ENCODE data around the gene DNMT1. TPM values are rescaled to one million over a fixed set of nuclear protein-coding genes. Genes with fewer than 3 reads are reported as not detected.

The DNMT1 gene
- total RNA-seq, 3 donors from 2014 or later: 30.6 to 55.1 (median 55.0) TPM

GRCh38 chr19:10235003-10235402, 40.2 kb upstream of the DNMT1 start:
- no peaks in the 10 kb centered on the region for H3K27me3 ChIP-seq
- DNase-seq (ENCODE audit: low spot score in 2 of 2): no peak
- H3K36me3 ChIP-seq: no peaks in the 10 kb centered on the region
- H3K27ac ChIP-seq: no peak overlapping the region
- TF ChIP-seq CTCF (IDR thresholded peaks at IDR 0.05) (no peak), POLR2A (IDR thresholded peaks at IDR 0.05) (no peak), POLR2AphosphoS5 (IDR thresholded peaks at IDR 0.05) (no peak)
- no peaks in the 10 kb centered on the region for H3K9me3 ChIP-seq
- H3K4me1 ChIP-seq: peaks cover 0 to 6% of the 10 kb centered on the region in 2 donors
- H3K4me3 ChIP-seq: no peak overlapping the region
- intact Hi-C loops (cut with DNase I; ENCODE audit: low total_unique reads): loop anchor here (10.0 kb wide), 1 partner anchor 120 kb away; the partner anchor contains the start of genes EIF3G and P2RY11

GRCh38 chr19:10233946-10234345, 39.2 kb upstream of the DNMT1 start:
- no peaks in the 10 kb centered on the region for H3K9me3 ChIP-seq
- H3K4me3 ChIP-seq: no peak overlapping the region
- no peak for DNase-seq (ENCODE audit: low spot score in 2 of 2)
- H3K36me3 ChIP-seq: no peaks in the 10 kb centered on the region
- H3K4me1 ChIP-seq: peaks cover 0 to 13% of the 10 kb centered on the region in 2 donors
- no peaks in the 10 kb centered on the region for H3K27me3 ChIP-seq
- TF ChIP-seq POLR2AphosphoS5 (IDR thresholded peaks at IDR 0.05) (no peak), CTCF (IDR thresholded peaks at IDR 0.05) (no peak), POLR2A (IDR thresholded peaks at IDR 0.05) (no peak)
- intact Hi-C loops (cut with DNase I; ENCODE audit: low total_unique reads): loop anchor here (10.0 kb wide), 1 partner anchor 119 kb away; the partner anchor contains the start of genes EIF3G and P2RY11
- H3K27ac ChIP-seq: no peak overlapping the region

GRCh38 chr19:10231612-10232228, 37.0 kb upstream of the DNMT1 start:
- TF ChIP-seq CTCF (IDR thresholded peaks at IDR 0.05): no peak
- no peak for TF ChIP-seq POLR2A (IDR thresholded peaks at IDR 0.05)
- TF ChIP-seq POLR2AphosphoS5 (IDR thresholded peaks at IDR 0.05): no peak
- H3K4me3 ChIP-seq: peak overlapping the region; percentile 91 to 98 (median 97)
- intact Hi-C loops (cut with DNase I; ENCODE audit: low total_unique reads): loop anchor here (10.0 kb wide), 1 partner anchor 117 kb away; the partner anchor contains the start of genes EIF3G and P2RY11
- H3K4me1 ChIP-seq: peaks cover 7 to 13% of the 10 kb centered on the region in 2 donors
- H3K36me3 ChIP-seq: no peaks in the 10 kb centered on the region
- H3K27ac ChIP-seq: peak overlapping the region; percentile 92 to 96
- DNase-seq (ENCODE audit: low spot score in 2 of 2): no peak
- no peaks in the 10 kb centered on the region for H3K27me3 ChIP-seq
- H3K9me3 ChIP-seq: no peaks in the 10 kb centered on the region

GRCh38 chr19:10230861-10231611, 36.3 kb upstream of the DNMT1 start, which contains the start of gene S1PR2:
Gene S1PR2, minus strand, starts transcription at chr19:10231331. Its CDS starts 6,426 bp downstream, at chr19:10224905.
- intact Hi-C loops (cut with DNase I; ENCODE audit: low total_unique reads): loop anchor here (10.0 kb wide), 1 partner anchor 116 kb away; the partner anchor contains the start of genes EIF3G and P2RY11
- Histone ChIP-seq H3K4me1 (peaks cover 7 to 13% of the 10 kb centered on the region in 2 donors), H3K9me3 (no peaks in the 10 kb centered on the region), H3K36me3 (no peaks in the 10 kb centered on the region), H3K4me3 (peak within 1 kb of the TSS; percentile 91 to 98 (median 97)), H3K27ac (peak within 1 kb of the TSS; percentile 92 to 96), H3K27me3 (no peaks in the 10 kb centered on the region)
- no peak for TF ChIP-seq POLR2A (IDR thresholded peaks at IDR 0.05)
- peak in 2 of 3 donors; percentile 16 to 31 for TF ChIP-seq POLR2AphosphoS5 (IDR thresholded peaks at IDR 0.05)
- peak; percentile 66 to 73 for DNase-seq (ENCODE audit: low spot score in 2 of 2)

- TF ChIP-seq POLR2A (IDR thresholded peaks at IDR 0.05): no peak
- no peak for TF ChIP-seq CTCF (IDR thresholded peaks at IDR 0.05)
- TF ChIP-seq POLR2AphosphoS5 (IDR thresholded peaks at IDR 0.05): no peak
- Histone ChIP-seq H3K4me1 (peaks cover 7 to 9% of the 10 kb centered on the region in 2 donors), H3K9me3 (no peaks in the 10 kb centered on the region), H3K4me3 (peak overlapping the region; percentile 91 to 98 (median 97)), H3K27me3 (no peaks in the 10 kb centered on the region), H3K36me3 (no peaks in the 10 kb centered on the region), H3K27ac (peak overlapping the region; percentile 92 to 96)
- intact Hi-C loops (cut with DNase I; ENCODE audit: low total_unique reads): loop anchor here (10.0 kb wide), 1 partner anchor 116 kb away; the partner anchor contains the start of genes EIF3G and P2RY11
- DNase-seq (ENCODE audit: low spot score in 2 of 2): peak in 1 of 2 donors; percentile 57
Measured at GRCh38 chr19:10230173-10230860, 35.6 kb upstream of the DNMT1 start.

All from breast epithelium (tissue), 4 donors.